ENCODE measurements around the gene OPA3. TPM values are rescaled to one million over a fixed set of nuclear protein-coding genes. Genes with fewer than 3 reads are reported as not detected.

The OPA3 gene
- polyA plus RNA-seq, 1 donor from 2014 or later = 6.0 TPM

GRCh38 chr19:45506989-45507871, 77.4 kb downstream of the OPA3 start, which contains the start of gene VASP:
VASP (plus strand) TSS chr19:45507479; CDS start chr19:45507772, 293 bp downstream.
- Histone ChIP-seq H3K4me2 (ENCODE audit: low read length) (peak within 1 kb of the TSS; percentile 98), H3K27ac (ENCODE audit: low read length) (no peak within 1 kb of the TSS), H3K9ac (ENCODE audit: low read length) (peak within 1 kb of the TSS; percentile 66), H3K27me3 (ENCODE audit: insufficient read depth, low read depth, low read length) (no peaks in the 10 kb centered on the region), H3K9me2 (ENCODE audit: insufficient read depth, low read length) (no peaks in the 10 kb centered on the region), H3K79me2 (replicated peaks; ENCODE audit: insufficient read depth, low read length) (no peaks in the 10 kb centered on the region), H3K9me3 (ENCODE audit: low read length) (no peaks in the 10 kb centered on the region), H3F3A (ENCODE audit: insufficient read depth, low read length, poor library complexity, severe bottlenecking) (no peaks in the 10 kb centered on the region), H4K20me1 (ENCODE audit: insufficient read depth) (no peaks in the 10 kb centered on the region), H2AFZ (ENCODE audit: low read depth, low read length) (peak within 1 kb of the TSS; percentile 95), H3K36me3 (ENCODE audit: insufficient read depth, low read length) (no peaks in the 10 kb centered on the region), H3K4me3 (ENCODE audit: low read length) (peak within 1 kb of the TSS; percentile 95)
- TF ChIP-seq RAD21 (conservative IDR thresholded peaks at IDR 0.05) = peak; percentile 15
- no peak for TF ChIP-seq REST (IDR thresholded peaks at IDR 0.05; ENCODE audit: borderline replicate concordance)
- TF ChIP-seq, protein P1, sequence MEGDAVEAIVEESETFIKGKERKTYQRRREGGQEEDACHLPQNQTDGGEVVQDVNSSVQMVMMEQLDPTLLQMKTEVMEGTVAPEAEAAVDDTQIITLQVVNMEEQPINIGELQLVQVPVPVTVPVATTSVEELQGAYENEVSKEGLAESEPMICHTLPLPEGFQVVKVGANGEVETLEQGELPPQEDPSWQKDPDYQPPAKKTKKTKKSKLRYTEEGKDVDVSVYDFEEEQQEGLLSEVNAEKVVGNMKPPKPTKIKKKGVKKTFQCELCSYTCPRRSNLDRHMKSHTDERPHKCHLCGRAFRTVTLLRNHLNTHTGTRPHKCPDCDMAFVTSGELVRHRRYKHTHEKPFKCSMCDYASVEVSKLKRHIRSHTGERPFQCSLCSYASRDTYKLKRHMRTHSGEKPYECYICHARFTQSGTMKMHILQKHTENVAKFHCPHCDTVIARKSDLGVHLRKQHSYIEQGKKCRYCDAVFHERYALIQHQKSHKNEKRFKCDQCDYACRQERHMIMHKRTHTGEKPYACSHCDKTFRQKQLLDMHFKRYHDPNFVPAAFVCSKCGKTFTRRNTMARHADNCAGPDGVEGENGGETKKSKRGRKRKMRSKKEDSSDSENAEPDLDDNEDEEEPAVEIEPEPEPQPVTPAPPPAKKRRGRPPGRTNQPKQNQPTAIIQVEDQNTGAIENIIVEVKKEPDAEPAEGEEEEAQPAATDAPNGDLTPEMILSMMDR (IDR thresholded peaks at IDR 0.05; ENCODE audit: poor library complexity, severe bottlenecking) = no peak
- TF ChIP-seq MXI1 (conservative IDR thresholded peaks at IDR 0.05; ENCODE audit: poor library complexity, severe bottlenecking) = peak; percentile 32
- peak; percentile 50 for TF ChIP-seq POLR2AphosphoS5 (IDR thresholded peaks at IDR 0.05)
- TF ChIP-seq SMC3 (conservative IDR thresholded peaks at IDR 0.05; ENCODE audit: poor library complexity) = peak; percentile 18

DNA sequence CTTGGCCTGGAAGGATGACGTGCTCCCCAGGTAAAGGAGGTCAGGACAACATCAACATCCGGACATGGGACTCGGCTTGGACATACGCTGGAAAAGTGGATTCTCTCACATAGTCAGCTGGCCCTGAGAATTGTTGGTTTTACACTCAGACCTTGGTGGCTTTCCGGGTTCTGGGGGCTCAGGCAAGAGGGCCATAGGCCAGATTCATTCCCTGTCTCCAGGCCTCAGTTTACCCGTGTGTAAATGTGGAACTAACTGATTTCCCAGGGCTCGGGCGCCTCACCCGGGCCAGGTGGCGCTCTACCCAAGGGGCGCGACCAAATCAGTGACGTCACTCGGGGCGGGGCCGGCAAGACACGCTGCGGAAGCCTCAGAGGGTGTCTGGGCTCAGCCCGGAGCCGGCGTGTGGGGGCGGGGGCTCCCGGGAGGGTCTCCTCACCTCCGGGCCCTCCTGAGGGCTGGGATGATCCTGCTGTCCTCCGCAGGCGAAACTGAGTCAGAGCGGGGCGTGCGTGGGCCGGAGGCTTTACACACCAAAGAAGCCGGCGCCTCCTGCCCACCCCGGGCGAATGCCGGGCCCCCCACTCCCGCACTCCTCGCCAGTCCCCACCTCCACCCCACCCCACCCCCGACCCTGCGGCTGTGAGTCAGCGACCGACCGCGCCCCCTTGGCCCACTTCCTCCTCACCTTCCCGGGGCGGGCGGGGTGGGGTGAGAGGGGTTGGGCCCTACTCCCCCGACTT, 78.2 kb downstream of the OPA3 start:
- Histone ChIP-seq H3K9me3 (ENCODE audit: low read length) (no peaks in the 10 kb centered on the region), H4K20me1 (ENCODE audit: insufficient read depth) (no peaks in the 10 kb centered on the region), H3K27ac (ENCODE audit: low read length) (no peak overlapping the region), H3K36me3 (ENCODE audit: insufficient read depth, low read length) (no peaks in the 10 kb centered on the region), H3F3A (ENCODE audit: insufficient read depth, low read length, poor library complexity, severe bottlenecking) (no peaks in the 10 kb centered on the region), H3K79me2 (replicated peaks; ENCODE audit: insufficient read depth, low read length) (no peaks in the 10 kb centered on the region), H3K9me2 (ENCODE audit: insufficient read depth, low read length) (no peaks in the 10 kb centered on the region), H3K27me3 (ENCODE audit: insufficient read depth, low read depth, low read length) (peaks cover 8% of the 10 kb centered on the region), H3K4me2 (ENCODE audit: low read length) (no peak overlapping the region), H2AFZ (ENCODE audit: low read depth, low read length) (peak overlapping the region; percentile 95), H3K9ac (ENCODE audit: low read length) (peak overlapping the region; percentile 66), H3K4me3 (ENCODE audit: low read length) (peak overlapping the region; percentile 95)
- TF ChIP-seq MXI1 (conservative IDR thresholded peaks at IDR 0.05; ENCODE audit: poor library complexity, severe bottlenecking) (peak; percentile 47), EP300 (conservative IDR thresholded peaks at IDR 0.05; ENCODE audit: poor library complexity, severe bottlenecking) (no peak), POLR2AphosphoS5 (IDR thresholded peaks at IDR 0.05) (no peak), SMC3 (conservative IDR thresholded peaks at IDR 0.05; ENCODE audit: poor library complexity) (peak; percentile 56)
- TF ChIP-seq, protein P1 (IDR thresholded peaks at IDR 0.05; ENCODE audit: poor library complexity, severe bottlenecking) = peak; percentile 78

All from neural cell (in vitro differentiated cells).